HG02642 (cell line): ENCODE measurements around the gene DUSP22.
"Not testable (repeated sequence)": the region's sequence is repeated elsewhere in the genome, so short reads cannot be mapped to it uniquely, and the experiment has no call there.

Source experiments
- ATAC-seq: cut with Tn5 transposase; IDR thresholded peaks from one replicate; pipeline ENCODE4 v1.9.1; 2021; ENCODE audit warnings: mild to moderate bottlenecking; ENCODE audit not compliant: unreplicated experiment, poor library complexity

Gene DUSP22

DNA sequence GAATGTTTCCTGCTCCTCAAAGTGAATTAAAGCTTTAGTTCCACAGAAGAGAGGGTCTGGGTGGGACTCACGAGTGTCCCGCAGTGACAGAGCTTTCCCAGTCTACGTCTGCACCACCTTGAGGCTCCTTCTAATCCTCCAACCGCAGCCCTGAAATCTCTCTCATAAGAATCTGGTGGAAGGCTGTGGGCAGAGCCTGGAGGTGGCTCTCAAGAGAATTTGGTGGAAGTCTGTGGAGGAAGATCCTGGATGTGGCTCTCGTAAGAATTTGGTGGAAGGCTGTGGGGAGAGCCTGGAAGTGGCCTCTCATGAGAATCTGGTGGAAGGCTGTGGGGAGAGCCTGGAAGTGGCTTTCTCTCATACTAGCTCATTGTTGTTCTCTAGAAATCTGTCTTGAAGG is 13.8 kb upstream of the DUSP22 start:
- ATAC-seq, result no peak

DNA sequence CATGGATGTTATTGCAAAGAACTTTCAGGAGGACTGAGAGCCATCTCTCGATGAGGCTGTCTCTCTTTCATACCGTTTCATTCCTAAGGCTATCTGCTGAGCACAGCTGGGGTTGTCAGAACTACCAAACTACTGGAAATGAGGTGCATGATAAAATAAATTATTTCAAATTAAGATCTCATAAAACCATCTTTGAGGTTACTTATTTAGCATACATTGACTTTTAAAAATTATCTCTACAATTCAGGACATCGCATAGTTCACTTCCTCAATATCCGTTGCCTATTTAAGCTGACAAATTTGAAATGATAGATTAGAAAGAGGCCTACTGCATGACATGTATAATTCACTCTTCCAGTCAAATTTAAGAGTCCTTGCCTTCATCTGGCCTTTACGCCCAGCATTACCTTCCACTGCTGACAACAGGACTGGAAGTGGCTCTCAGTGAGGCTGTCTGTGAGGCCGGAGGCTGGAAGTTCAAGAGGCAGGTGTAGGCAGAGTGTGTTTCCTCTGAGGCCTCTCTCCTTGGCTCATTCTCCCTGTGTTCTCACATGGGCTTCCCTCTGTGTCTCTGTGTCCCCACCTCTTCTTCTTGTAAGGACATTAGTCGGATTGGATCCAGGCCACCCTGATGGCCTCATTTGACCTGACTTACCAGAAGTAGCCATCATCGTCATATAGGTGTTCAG is 12.8 kb upstream of the DUSP22 start:
- ATAC-seq, result no peak

DNA sequence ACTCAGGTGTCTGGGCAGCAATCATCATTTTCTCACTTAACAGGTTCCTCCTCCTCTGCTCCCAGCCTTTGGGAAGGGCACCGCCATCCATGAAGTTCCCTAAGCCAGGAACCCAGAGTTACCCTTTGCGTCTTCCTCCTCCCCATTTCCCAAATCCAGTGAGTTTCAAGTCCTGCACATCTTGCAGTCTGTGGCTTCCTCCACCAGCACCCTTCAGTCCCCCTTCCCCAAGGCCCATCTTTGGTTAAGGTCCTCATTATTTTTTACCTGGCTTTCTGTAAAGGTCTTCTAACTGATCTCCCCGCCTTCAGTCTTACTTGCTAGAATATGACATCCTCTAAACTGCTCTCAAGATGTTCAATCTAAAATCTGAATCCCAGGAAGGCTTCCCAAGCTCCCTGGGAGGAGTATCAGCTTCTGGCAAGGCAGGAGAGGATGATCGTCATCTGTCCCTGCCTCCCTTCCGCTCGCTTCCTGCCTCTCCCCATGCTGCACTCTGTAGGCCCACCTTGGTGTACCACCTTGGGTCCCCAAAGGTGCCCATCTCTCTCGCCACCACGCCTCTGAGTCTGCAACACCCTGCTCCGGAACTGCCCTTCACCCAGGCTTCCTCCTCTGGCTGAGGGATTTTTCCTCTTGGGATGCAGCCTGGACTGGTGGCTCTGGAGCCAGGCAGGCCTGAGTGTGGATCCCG is 11.4 kb upstream of the DUSP22 start:
- ATAC-seq, result no peak

DNA sequence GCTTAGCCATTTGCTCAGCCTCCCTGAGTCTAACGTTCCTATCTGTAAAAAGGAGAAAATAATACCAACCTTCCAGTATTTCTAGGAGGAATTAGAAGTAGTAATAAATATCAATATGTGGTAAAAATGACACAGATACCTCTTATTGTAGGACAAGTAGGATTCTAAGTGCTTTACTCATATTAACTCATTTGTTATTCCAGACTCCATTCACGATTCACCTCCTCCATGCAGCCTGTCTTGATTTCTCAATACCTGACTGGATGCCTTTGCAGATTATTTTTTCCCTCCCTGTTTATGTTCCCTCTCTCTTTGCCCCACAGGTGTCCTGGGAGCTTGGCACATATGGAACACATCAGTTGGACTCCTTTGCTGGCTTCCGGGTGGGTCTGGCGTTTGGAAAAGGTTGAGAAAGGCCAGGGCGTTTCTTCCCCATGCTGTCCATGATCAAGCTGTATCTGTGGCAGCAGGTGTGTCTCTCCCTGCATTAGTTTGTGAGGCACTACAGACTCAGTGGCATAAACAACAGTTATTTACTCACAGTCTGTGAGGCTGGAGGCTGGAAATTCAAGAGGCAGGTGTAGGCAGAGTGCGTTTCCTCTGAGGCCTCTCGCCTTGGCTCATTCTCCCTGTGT is 10.7 kb upstream of the DUSP22 start:
- ATAC-seq, result no peak

DNA sequence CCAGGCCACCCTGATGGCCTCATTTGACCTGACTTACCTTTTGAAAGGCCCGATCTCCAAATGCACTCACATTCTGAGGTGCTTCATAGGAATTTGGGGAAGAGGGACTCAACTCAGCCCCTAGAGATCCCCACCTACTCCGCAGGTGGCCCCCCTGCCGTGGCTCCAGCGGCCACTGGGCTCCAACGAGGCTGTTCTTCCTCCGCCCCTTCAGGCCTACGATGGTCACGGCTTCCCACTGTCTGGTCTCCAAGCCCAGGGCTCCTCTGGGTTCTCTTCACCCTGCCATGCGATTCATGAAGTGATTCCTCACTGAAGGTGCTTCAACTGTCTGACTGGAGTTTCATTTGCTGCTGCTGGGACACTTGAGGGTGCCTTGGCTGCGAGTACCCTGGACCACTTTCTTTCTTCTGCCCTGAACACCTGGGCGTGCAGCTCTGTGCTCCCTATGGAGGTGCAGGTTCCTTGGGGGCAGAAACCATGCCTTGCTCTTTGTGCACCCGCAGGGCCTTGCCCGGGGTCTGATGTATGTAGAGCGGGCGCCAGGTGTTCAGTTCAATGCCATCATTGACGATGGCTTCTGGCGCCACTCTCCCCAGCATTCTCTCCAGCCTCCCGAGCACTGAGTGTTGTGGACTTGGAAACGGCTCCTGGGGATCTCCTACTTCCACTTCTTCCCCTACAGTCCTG is 10.0 kb upstream of the DUSP22 start:
- ATAC-seq, result no peak

DNA sequence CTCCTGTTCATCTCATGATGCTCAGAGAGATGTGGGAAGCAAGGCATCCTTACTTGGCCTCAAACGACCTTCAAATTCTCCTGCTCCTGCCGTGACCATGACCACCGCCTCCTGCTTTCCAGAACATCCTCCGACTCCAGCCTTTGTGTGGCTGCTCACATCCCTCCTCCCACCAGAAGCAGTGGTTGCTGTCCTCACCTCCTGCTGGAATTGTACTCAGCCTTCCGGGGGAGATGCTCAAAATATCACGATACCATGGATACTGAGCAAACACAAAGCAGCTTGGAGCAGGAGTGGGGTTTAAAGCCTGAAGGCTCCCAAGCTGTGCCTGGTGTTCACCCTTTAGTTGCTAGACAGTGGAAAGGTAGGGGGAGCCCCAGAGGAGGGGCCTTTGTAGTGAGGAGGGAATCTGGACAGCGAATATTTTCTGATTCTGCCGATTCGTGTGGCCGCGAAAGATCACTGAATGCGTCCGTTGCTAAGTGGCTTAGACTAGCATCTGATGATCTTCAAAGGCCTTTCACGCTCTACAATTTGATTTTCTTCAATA is 9.3 kb upstream of the DUSP22 start:
- ATAC-seq, result no peak

DNA sequence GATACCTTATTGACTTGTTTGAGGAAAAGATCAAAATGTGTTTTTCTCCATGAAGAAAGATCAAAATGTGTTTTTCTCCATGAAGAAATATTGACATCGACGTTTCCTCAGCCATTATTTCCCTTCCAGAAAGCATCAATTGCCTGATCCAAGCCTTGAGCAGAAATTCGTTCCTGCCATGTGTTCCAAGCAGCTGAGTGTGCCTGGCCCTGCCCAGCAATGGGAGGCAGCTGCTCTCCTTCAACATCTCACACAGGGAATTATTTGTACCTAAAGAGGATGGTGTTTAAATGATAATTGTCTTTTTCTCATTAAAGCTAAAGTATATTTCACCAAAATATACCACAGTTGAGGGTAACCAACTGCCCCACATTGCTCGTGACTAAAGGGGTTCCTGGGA is 7.8 kb upstream of the DUSP22 start:
- ATAC-seq, result no peak

DNA sequence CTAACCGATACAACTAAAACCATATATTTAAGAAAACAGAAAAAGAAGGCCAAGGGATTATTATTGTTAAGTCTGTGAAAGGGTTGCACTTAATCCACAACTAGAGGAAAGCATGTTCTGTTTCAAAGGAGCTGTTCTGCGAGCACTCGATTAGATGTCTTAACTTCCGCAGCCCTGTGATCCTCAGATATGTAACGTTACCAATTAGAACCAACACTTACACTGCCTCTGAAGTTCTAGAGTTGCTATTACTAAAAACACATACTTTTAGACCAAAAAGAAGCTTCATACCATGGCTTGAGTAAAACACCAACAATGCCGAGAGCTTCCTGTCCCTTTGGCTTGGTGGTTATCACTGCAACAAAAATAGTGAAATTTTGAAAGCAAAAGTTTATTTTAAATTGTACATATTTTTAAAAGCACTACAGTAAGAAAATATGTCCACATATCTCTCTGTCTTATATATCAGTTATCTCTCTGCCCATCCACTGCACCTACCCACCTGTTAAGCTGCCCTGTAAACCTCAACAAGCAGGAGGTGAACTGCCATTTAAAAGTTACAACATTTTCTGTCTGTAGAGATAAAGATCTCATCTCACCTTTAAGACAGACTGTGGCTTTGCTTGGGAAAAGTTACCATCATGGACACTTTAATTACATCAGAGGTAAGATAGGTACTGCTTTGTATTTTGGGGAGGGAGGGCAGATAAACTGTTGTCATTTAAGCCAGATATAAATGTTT is 7.1 kb upstream of the DUSP22 start:
- ATAC-seq, result no peak

DNA sequence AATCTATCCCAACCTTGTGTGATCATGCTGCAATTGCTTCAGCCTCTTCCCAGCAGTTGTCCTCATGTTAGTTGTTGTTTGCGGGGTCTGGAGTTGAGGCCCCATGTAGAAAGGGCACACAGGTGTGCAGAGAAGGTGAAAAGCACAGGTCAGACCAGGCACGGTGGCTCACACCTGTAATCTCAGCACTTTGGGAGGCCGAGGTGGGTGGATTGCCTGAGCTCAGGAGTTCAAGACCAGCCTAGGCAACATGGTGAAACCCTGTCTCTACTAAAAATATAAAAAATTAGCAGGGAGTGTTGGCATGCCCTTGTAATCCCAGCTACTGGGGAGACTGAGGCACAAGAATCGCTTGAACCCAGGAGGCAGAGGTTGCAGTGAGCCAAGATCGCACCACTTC is 6.4 kb upstream of the DUSP22 start:
- not testable (repeated sequence) for ATAC-seq

DNA sequence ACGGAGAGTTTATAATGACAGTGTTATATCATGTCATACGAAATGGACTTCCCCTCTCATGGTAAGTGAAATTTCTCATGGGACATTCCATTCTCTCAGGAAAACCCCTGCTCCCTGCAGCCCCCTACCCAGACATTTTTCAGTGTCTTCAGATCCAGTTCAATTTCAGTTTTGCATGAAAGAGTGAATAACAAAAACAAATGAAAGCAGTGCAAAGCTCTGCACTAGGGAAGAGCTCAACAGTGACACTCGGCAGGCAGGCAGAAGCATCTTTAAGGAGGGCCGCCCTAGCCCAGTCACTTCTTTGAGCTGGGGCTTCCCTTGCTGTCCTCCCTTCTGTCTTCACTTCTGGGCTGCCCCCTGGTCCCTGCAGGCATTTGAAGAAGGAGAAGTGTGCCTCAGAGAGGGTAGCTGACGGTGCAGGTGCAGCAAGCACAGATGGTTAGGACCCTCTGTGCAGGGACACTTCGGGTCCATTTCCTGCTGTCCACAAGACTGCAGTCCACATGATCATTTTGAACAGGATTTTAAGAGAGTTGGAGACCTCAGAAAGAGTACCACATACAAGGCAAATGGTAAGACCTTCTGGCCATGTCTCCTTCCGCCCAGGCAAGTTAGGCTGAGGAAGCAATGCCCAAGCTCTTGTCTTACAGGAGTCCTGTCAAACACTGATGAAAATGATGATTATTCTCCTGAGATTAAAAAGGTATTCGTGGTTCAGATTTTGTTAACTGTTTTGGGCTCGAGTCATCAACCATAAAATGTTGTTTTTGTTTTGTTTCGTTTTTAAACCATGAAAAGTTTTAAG is 5.4 kb upstream of the DUSP22 start:
- ATAC-seq, result no peak

DNA sequence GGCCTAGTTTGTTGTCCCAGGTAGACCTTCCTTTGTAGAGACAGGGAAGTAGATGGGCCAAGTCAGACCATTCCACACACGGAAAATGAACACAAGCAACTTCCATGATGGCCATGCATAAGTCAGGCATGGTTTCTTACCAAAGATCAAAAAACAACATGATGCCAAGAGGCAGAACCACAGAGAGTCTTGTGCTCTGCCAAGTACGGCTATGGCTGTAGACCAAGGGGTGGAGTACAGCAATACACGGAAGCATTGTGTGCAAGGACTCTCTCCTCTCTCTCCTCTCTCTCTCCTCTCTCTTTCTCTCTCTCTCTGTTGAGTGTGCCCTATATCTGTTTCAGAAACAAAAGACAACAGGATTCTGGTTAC is 4.8 kb upstream of the DUSP22 start:
- ATAC-seq, result no peak

DNA sequence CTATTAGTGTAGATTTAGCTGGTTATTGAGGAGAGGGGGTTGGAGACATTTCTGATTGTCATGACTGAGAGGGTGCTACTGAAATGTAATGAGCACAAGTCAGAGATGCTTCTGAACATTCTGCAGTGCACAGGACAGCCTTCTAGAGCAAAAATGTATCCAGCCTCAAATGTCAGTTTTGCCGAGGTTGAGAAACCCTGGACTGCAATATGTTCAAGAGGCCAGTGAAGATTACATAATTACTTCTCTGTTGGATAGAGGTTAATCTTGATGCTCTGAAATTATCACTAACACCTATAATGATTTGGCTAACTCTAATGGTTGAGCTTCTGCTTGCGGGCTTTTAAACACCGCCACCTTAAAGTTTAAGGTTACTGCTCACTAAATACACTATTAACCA is 3.4 kb upstream of the DUSP22 start:
- no peak for ATAC-seq

DNA sequence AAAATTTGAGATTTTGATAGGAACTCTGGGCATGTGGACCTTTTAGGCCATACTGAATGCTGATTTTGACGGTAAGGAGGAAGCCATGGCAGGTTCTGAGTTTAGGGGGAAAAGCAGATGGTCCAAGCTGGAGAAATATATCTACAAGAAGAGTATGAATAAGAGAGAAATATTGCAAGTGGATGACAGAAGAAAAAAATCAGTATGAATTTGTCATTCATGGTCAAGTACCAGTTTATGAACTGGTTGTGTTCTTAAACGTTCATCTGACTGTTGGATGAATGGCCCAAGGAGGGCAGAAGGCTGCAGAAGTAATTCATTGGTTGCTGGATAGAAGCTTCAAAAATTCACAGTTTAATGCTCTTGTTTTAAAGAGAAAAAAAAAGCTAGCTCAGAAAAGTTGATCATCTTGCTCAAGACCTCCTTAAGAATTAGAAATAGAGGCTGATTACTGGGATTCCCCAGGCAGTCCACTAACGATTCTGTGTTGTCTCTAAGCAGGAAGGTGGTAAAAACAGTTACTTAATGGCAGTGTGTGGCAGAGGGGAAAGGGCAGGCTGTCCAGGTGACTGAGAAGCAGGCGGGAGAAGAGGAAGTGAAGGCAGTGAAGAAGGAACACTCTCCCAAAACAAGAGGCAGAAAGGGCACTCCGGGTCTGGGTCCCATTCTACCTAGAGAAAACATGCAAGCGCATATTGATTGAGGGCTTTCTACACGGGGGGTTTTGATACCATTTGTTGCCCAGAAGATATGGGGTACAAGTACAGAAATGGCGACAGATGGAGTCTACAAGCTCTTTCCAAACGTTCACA is 2.0 kb upstream of the DUSP22 start:
- ATAC-seq, result no peak

DNA sequence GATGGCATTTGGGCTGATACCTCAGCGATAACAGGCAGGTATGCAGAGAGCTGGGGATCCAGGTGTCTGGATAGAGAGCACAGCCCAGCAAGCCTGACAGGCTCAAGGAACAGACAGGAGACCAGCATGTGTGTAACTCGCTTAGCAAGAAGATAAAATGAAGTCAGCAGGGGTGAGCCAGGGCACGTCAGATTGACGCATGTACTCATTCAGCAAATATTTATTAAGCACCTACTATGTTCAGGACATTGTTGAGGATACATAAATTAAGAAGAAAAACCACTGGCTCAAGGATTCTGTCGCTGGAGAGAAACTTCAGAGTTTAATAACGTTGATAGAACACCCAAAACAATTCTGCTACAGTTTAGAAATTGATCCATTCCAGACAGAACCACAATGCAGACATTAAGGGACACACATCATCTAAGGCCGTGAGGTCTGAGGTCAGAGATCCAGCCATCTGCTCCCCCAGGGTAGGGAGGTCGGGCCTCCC is 1.0 kb upstream of the DUSP22 start:
- no peak for ATAC-seq

DNA sequence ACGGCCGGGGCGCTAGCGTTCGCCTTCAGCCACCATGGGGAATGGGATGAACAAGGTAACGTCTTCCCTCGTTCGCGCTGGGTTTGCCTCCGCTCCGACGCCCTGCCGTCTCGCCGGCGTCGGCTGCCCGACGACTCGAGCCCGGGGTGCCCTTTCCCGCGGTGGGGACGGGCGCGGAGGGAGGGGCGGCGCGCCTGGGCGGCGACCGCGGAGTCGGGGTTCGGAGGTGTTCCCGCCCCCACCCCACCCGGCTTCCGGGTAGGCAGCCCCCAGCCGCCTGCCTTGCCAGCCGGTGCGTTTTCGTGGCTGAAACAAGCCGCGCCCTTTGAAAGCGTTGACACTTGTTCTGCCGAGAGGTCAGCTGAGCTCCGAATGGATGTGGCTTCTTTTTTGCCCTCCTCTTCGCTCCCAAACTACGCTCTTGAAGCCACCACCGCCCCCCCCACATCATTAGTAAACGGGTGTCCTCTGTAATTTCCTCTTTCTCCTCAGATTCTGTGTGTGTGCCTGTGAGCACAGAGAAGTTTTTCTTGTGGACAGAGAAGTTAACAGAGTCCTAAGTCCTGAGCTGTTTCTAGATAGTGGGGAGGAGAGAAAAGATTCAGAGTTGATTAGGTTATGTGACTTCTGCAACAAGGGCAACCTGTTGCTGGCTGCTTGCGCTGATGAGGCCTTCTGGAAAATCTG is 362 bp downstream of the DUSP22 start:
- peak; percentile 38 for ATAC-seq

DNA sequence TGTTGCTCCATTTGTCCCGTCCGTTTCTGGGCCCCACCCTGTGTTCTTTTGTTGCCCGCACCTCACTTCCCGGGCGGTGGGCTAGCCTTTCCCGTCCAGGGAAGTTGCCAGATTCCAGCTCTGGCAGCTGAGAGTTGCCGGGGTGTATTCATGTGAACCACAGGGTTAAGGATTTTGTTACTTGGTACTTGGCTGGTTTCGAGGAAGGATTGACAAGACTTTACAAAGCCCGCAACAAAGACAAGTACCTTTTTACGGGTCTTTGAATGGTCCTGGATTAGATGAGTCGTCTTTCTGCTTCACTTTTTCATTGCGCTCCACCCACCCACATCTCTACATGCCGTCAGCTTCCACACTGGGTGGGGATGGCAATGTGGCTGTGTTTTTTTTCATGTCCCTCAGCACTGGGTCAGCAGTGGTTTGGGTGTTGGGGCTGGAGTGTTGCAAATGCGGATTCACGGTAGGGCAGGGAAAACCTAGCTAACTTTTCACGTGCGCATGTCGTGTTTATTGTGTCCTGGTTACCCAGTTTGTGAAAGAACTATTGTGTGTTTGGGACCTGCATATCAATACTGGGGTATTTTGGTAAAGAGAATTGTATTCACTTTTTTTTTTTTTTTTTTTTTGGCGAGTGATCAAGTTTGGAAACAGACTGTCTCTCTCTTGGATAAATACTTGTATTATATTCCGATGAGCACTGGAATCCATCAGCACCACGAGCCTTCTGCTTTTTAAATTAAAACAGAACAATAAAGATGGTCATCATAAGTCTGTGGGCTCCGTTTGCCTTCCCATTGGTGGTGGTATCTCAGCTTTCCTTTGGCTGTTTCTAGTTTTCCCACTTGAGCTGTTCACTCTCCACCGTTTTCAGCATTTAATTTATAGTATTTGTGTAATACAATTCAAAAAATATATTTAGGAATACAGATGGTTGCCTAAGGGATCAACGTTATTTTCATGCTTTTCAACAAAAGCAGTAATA is 1.2 kb downstream of the DUSP22 start:
- ATAC-seq, result no peak
